Vagina (tissue), 2 donors: ENCODE data around the gene NOL7. TPM values are rescaled to one million over a fixed set of nuclear protein-coding genes. Genes with fewer than 3 reads are reported as not detected.
A peak's percentile ranks its signal among the peaks of the same experiment; 100 is the strongest.

ENCODE experiments used
- DNase-seq, 2 donors: peaks; one replicate each; pipeline ENCODE4 v3.0.0-alpha.2; 2017; ENCODE audit errors: extremely low spot score in 2 of 2
- H3K27ac ChIP-seq: fragments of 200-600 bp; sonication (generic); one replicate; pipeline ENCODE4 v1.5.1; 2019
- H3K27me3 ChIP-seq: fragments of 200-600 bp; sonication (generic); one replicate; pipeline ENCODE4 v1.5.1; 2019
- H3K36me3 ChIP-seq, 2 donors: fragments of 200-600 bp; sonication (generic); one replicate each; pipeline ENCODE4 v1.5.1; 2017 to 2019
- H3K4me1 ChIP-seq: fragments of 200-600 bp; sonication (generic); one replicate; pipeline ENCODE4 v1.5.1; 2019
- H3K4me3 ChIP-seq, 2 donors: fragments of 200-600 bp; sonication (generic); 1 replicate in 1 of 2; 2 replicates in 1 of 2; pipeline ENCODE4 v1.5.1; 2016 to 2019
- H3K9me3 ChIP-seq: fragments of 200-600 bp; sonication (generic); one replicate; pipeline ENCODE4 v1.5.1; 2019
- CTCF ChIP-seq, 3 experiments: fragments of 450-650 bp in 2 of 3; fragments of 200-600 bp in 1 of 3; sonication (generic) in 1 of 3; IDR thresholded peaks; one replicate each; pipeline ENCODE4 v1.5.1; 2017 to 2019; ENCODE audit warnings: antibody characterized with exemption in 3 of 3, mild to moderate bottlenecking in 2 of 3, moderate library complexity in 2 of 3
- POLR2A ChIP-seq, 2 donors: fragments of 450-650 bp; IDR thresholded peaks; one replicate each; pipeline ENCODE4 v1.6.1; 2017; ENCODE audit warnings: antibody characterized with exemption in 2 of 2, mild to moderate bottlenecking in 2 of 2, moderate library complexity in 2 of 2
- POLR2AphosphoS5 ChIP-seq, 2 donors: sonication (generic); formaldehyde crosslinking; IDR thresholded peaks; one replicate each; pipeline ENCODE4 v1.9.0; 2017; ENCODE audit warnings: antibody characterized with exemption in 2 of 2, mild to moderate bottlenecking in 2 of 2, low read depth in 1 of 2; ENCODE audit not compliant: insufficient read depth in 1 of 2
- intact Hi-C: fragments of 100-400 bp; cut with DNase I; formaldehyde crosslinking; loops from one replicate; pipeline ENCODE4 v1.15.1; 2023
- total RNA-seq: library from RNA; depleted of rRNA; stranded (reverse); fragments of >200 nt; gene quantifications from one replicate; pipeline ENCODE4 v1.2.3, GENCODE V29; 2016

Gene NOL7
- total RNA-seq: 67.0 TPM

DNA sequence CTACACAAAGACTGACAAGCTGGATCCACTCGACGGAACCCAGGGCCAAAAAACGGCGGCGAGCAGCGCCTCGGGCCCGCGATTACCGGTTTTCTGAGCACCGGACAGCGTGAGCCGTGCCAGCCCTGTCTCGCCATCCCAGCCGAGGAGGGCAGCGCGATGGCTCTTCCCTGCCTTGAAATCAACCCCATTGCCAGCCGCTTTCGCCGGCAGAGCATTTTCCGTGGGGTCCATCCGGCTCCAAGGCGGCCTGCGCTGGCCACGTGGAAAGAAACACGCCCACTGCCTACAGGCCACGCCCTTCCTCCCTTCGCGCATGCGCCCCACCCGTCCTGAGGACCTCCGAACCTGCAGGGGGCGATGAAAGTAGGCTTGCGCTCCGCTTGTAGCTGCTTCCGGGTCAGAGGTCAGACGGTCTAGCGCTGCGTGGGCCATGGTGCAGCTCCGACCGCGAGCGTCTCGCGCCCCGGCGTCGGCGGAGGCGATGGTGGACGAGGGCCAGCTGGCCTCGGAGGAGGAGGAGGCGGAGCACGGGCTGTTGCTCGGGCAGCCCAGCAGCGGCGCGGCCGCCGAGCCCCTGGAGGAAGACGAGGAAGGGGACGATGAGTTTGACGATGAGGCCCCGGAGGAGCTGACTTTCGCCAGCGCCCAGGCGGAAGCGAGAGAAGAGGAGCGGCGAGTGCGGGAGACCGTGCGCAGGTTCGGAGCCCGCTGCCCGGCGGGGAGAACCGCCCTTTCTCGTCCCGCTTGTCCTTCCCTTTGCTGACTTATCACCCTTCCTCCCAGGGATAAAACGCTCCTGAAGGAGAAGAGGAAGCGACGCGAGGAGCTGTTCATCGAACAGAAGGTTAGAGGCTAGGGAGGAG lies at the start of gene NOL7:
Gene NOL7 (plus strand): TSS at position 410 of the 866 bp plus-strand sequence. CDS start 24 bp downstream, at position 434.
- H3K4me3 ChIP-seq: peak within 1 kb of the TSS; percentile 83 to 91
- H3K9me3 ChIP-seq: no peaks in the 10 kb centered on the region
- intact Hi-C loops: loop anchor here (5.0 kb wide), 1 partner anchor 97 kb away; the partner anchor contains the start of gene RANBP9

GRCh38 chr6:13565921-13566320 lies 49.2 kb upstream of the NOL7 start:
- intact Hi-C loops: no loop called here
- TF ChIP-seq POLR2A (IDR thresholded peaks at IDR 0.05) (no peak), POLR2AphosphoS5 (IDR thresholded peaks at IDR 0.05; ENCODE audit: insufficient read depth in 1 of 2, low read depth in 1 of 2) (no peak)
- no peak for DNase-seq

More for the DNA sequence above, at the start of gene NOL7:
- Histone ChIP-seq H3K27me3 (no peaks in the 10 kb centered on the region), H3K36me3 (peaks cover 0 to 18% of the 10 kb centered on the region in 2 donors), H3K27ac (peak within 1 kb of the TSS; percentile 89), H3K4me1 (peaks cover 25% of the 10 kb centered on the region)
- peak; percentile 98 for DNase-seq
- peak; percentile 94 to 99 for TF ChIP-seq POLR2AphosphoS5 (IDR thresholded peaks at IDR 0.05; ENCODE audit: insufficient read depth in 1 of 2, low read depth in 1 of 2)
- peak in 1 of 2 donors; percentile 73 for TF ChIP-seq POLR2A (IDR thresholded peaks at IDR 0.05)
- TF ChIP-seq CTCF (IDR thresholded peaks at IDR 0.05): peak; percentile 84 to 90 (median 86)

GRCh38 chr6:13566500-13566899 lies 48.6 kb upstream of the NOL7 start:
- no peak for DNase-seq
- H3K9me3 ChIP-seq: no peaks in the 10 kb centered on the region

More at GRCh38 chr6:13565921-13566320, 49.2 kb upstream of the NOL7 start:
- Histone ChIP-seq H3K4me1 (no peaks in the 10 kb centered on the region), H3K9me3 (no peaks in the 10 kb centered on the region), H3K27ac (no peak overlapping the region), H3K36me3 (no peaks in the 10 kb centered on the region), H3K4me3 (no peak overlapping the region), H3K27me3 (no peaks in the 10 kb centered on the region)

DNA sequence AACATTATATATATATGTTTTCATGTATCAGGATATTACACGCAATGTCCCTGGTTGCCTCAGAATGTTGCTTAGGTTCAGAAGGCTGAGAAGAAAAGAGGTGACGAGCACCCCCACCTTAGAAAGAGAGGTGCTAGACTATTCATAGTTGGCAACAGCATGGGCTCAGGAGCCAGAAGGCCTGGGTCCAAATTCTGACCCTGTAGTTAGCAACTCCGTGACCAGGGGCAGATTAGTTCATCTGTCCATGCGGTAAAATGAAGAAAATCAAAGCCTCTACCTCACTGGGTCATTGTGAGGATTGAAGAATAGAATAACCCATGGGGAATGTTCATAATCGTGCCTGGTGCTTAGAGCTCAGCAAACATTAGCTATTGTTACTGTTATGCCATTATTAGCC lies 46.2 kb upstream of the NOL7 start:
- intact Hi-C loops: no loop called here
- no peak for TF ChIP-seq CTCF (IDR thresholded peaks at IDR 0.05)
- no peak for TF ChIP-seq POLR2A (IDR thresholded peaks at IDR 0.05)
- H3K36me3 ChIP-seq: no peaks in the 10 kb centered on the region
- H3K27me3 ChIP-seq: no peaks in the 10 kb centered on the region
- H3K4me1 ChIP-seq: no peaks in the 10 kb centered on the region
- H3K9me3 ChIP-seq: no peaks in the 10 kb centered on the region
- DNase-seq: no peak
- H3K27ac ChIP-seq: no peak overlapping the region
- H3K4me3 ChIP-seq: no peak overlapping the region

More at GRCh38 chr6:13566500-13566899, 48.6 kb upstream of the NOL7 start:
- H3K36me3 ChIP-seq: no peaks in the 10 kb centered on the region
- no peaks in the 10 kb centered on the region for H3K27me3 ChIP-seq
- TF ChIP-seq POLR2AphosphoS5 (IDR thresholded peaks at IDR 0.05; ENCODE audit: insufficient read depth in 1 of 2, low read depth in 1 of 2) (no peak), CTCF (IDR thresholded peaks at IDR 0.05) (no peak), POLR2A (IDR thresholded peaks at IDR 0.05) (no peak)
- H3K27ac ChIP-seq: no peak overlapping the region
- H3K4me3 ChIP-seq: no peak overlapping the region
- no peaks in the 10 kb centered on the region for H3K4me1 ChIP-seq
- intact Hi-C loops: no loop called here

GRCh38 chr6:13572240-13572639 lies 42.9 kb upstream of the NOL7 start:
- Histone ChIP-seq H3K27me3 (no peaks in the 10 kb centered on the region), H3K36me3 (no peaks in the 10 kb centered on the region), H3K4me3 (no peak overlapping the region), H3K27ac (no peak overlapping the region), H3K4me1 (peaks cover 11% of the 10 kb centered on the region), H3K9me3 (no peaks in the 10 kb centered on the region)
- DNase-seq: no peak
- TF ChIP-seq CTCF (IDR thresholded peaks at IDR 0.05) (no peak), POLR2A (IDR thresholded peaks at IDR 0.05) (no peak), POLR2AphosphoS5 (IDR thresholded peaks at IDR 0.05; ENCODE audit: insufficient read depth in 1 of 2, low read depth in 1 of 2) (no peak)
- intact Hi-C loops: no loop called here
